Measurements from ENCODE around the gene HAPSTR1.

GRCh38 chr16:9107025-9107970, 15.9 kb downstream of the HAPSTR1 start:
- no peak for TF ChIP-seq CTCF (IDR thresholded peaks at IDR 0.05)
- no peak for TF ChIP-seq POLR2AphosphoS5 (IDR thresholded peaks at IDR 0.05; ENCODE audit: low read depth, low read length)
- TF ChIP-seq, protein P1, sequence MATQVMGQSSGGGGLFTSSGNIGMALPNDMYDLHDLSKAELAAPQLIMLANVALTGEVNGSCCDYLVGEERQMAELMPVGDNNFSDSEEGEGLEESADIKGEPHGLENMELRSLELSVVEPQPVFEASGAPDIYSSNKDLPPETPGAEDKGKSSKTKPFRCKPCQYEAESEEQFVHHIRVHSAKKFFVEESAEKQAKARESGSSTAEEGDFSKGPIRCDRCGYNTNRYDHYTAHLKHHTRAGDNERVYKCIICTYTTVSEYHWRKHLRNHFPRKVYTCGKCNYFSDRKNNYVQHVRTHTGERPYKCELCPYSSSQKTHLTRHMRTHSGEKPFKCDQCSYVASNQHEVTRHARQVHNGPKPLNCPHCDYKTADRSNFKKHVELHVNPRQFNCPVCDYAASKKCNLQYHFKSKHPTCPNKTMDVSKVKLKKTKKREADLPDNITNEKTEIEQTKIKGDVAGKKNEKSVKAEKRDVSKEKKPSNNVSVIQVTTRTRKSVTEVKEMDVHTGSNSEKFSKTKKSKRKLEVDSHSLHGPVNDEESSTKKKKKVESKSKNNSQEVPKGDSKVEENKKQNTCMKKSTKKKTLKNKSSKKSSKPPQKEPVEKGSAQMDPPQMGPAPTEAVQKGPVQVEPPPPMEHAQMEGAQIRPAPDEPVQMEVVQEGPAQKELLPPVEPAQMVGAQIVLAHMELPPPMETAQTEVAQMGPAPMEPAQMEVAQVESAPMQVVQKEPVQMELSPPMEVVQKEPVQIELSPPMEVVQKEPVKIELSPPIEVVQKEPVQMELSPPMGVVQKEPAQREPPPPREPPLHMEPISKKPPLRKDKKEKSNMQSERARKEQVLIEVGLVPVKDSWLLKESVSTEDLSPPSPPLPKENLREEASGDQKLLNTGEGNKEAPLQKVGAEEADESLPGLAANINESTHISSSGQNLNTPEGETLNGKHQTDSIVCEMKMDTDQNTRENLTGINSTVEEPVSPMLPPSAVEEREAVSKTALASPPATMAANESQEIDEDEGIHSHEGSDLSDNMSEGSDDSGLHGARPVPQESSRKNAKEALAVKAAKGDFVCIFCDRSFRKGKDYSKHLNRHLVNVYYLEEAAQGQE (IDR thresholded peaks at IDR 0.05; ENCODE audit: insufficient read depth in 1 of 2, low read depth in 2 of 2, low read length in 1 of 2), result no peak

Data from Panc1 (cell line).